ENCODE data around the gene PPAT. TPM values are rescaled to one million over a fixed set of nuclear protein-coding genes. Genes with fewer than 3 reads are reported as not detected.

PPAT gene
- total and polyA plus RNA-seq, 2 experiments from 2014 or later, result 8.0 to 8.5 TPM

DNA sequence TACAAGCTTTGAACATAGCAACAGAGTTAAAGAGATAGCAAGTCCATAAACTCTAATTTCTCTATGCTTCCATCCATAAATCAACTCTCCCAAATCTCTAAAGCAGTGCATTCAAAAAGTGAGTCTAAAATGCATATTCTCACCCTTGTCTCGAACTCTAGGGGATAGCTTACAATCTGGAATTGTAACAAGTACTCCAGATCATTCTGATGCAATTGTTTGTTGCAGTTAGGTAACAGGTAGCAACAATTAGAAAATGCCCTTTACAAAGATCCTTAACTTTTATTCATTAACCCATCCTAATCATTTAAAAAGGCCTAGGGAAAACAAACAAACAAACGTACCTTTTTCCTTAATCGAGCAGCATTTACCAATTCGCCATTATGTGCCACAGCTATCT lies 29.3 kb downstream of the PPAT start:
- H3K4me1 ChIP-seq (ENCODE audit: insufficient read depth), result peaks cover 18% of the 10 kb centered on the region
- H3K9me2 ChIP-seq (ENCODE audit: insufficient read depth), result no peaks in the 10 kb centered on the region
- in situ Hi-C loops (cut with MboI), result no loop called here
- no peak for TF ChIP-seq EZH2 (IDR thresholded peaks at IDR 0.05; ENCODE audit: insufficient read depth, poor library complexity, severe bottlenecking)
- TF ChIP-seq EZH2phosphoT487 (IDR thresholded peaks at IDR 0.05; ENCODE audit: insufficient read depth, low read depth), result no peak
- H3F3A ChIP-seq (ENCODE audit: insufficient read depth), result peaks cover 14% of the 10 kb centered on the region
- no peak for DNase-seq
- no peak overlapping the region for H3K9ac ChIP-seq
- no peak overlapping the region for H2AFZ ChIP-seq
- peaks cover 26% of the 10 kb centered on the region for H3K79me2 ChIP-seq (ENCODE audit: insufficient read depth)
- H3K4me3 ChIP-seq, result no peak overlapping the region
- no peak overlapping the region for H3K27ac ChIP-seq
- H3K27me3 ChIP-seq (replicated peaks; ENCODE audit: insufficient read depth), result no peaks in the 10 kb centered on the region
- no peaks in the 10 kb centered on the region for H3K9me3 ChIP-seq (ENCODE audit: low read depth)
- no peaks in the 10 kb centered on the region for H4K20me1 ChIP-seq (ENCODE audit: insufficient read depth)
- 94 to 97% methylated on average over 4 of the region's 4 CpGs for WGBS, 2 experiments (ENCODE audit: low coverage in 1 of 2, low lambda C conversion rate in 2 of 2, missing lambda C conversion rate in 2 of 2)
- H3K4me2 ChIP-seq (ENCODE audit: unreplicated experiment), result no peak overlapping the region
- H3K36me3 ChIP-seq (ENCODE audit: low read depth), result no peaks in the 10 kb centered on the region

- Histone ChIP-seq H3K79me2 (ENCODE audit: insufficient read depth) (peaks cover 22% of the 10 kb centered on the region), H4K20me1 (ENCODE audit: insufficient read depth) (no peaks in the 10 kb centered on the region), H3K4me3 (no peak overlapping the region), H3K4me2 (ENCODE audit: unreplicated experiment) (no peak overlapping the region), H2AFZ (no peak overlapping the region), H3K9ac (no peak overlapping the region), H3K9me2 (ENCODE audit: insufficient read depth) (no peaks in the 10 kb centered on the region), H3F3A (ENCODE audit: insufficient read depth) (peaks cover 13% of the 10 kb centered on the region), H3K27me3 (replicated peaks; ENCODE audit: insufficient read depth) (no peaks in the 10 kb centered on the region), H3K9me3 (ENCODE audit: low read depth) (no peaks in the 10 kb centered on the region), H3K27ac (no peak overlapping the region), H3K4me1 (ENCODE audit: insufficient read depth) (peaks cover 10% of the 10 kb centered on the region), H3K36me3 (ENCODE audit: low read depth) (peaks cover 3% of the 10 kb centered on the region; the same call in 1 of the 2 replicates)
- WGBS, 2 experiments (ENCODE audit: low coverage in 1 of 2, low lambda C conversion rate in 2 of 2, missing lambda C conversion rate in 2 of 2), result 100% methylated on average over 1 of the region's 1 CpG
- TF ChIP-seq EZH2 (IDR thresholded peaks at IDR 0.05; ENCODE audit: insufficient read depth, poor library complexity, severe bottlenecking), result no peak
- in situ Hi-C loops (cut with MboI), result no loop called here
- no peak for DNase-seq
Measured at GRCh38 chr4:56405016-56405415, 30.4 kb downstream of the PPAT start.

GRCh38 chr4:56400560-56400959 lies 34.9 kb downstream of the PPAT start:
- WGBS, 2 experiments (ENCODE audit: low coverage in 1 of 2, low lambda C conversion rate in 2 of 2, missing lambda C conversion rate in 2 of 2), result 74 to 82% methylated on average over 6 of the region's 6 CpGs
- peaks cover 3% of the 10 kb centered on the region; the same call in 1 of the 2 replicates for H3K36me3 ChIP-seq (ENCODE audit: low read depth)
- in situ Hi-C loops (cut with MboI), result no loop called here
- no peaks in the 10 kb centered on the region for H3K9me3 ChIP-seq (ENCODE audit: low read depth)
- no peak overlapping the region for H3K4me3 ChIP-seq
- H3F3A ChIP-seq (ENCODE audit: insufficient read depth), result no peaks in the 10 kb centered on the region
- no peak overlapping the region for H3K4me2 ChIP-seq (ENCODE audit: unreplicated experiment)
- peaks cover 4% of the 10 kb centered on the region; the same call in 1 of the 2 replicates for H3K79me2 ChIP-seq (ENCODE audit: insufficient read depth)
- TF ChIP-seq EZH2phosphoT487 (IDR thresholded peaks at IDR 0.05; ENCODE audit: insufficient read depth, low read depth), result no peak
- TF ChIP-seq EZH2 (IDR thresholded peaks at IDR 0.05; ENCODE audit: insufficient read depth, poor library complexity, severe bottlenecking), result no peak
- H2AFZ ChIP-seq, result no peak overlapping the region
- no peak overlapping the region for H3K27ac ChIP-seq
- no peaks in the 10 kb centered on the region for H3K27me3 ChIP-seq (replicated peaks; ENCODE audit: insufficient read depth)
- no peaks in the 10 kb centered on the region for H3K4me1 ChIP-seq (ENCODE audit: insufficient read depth)
- DNase-seq, result no peak
- H3K9me2 ChIP-seq (ENCODE audit: insufficient read depth), result no peaks in the 10 kb centered on the region
- no peaks in the 10 kb centered on the region for H4K20me1 ChIP-seq (ENCODE audit: insufficient read depth)
- H3K9ac ChIP-seq, result no peak overlapping the region

DNA sequence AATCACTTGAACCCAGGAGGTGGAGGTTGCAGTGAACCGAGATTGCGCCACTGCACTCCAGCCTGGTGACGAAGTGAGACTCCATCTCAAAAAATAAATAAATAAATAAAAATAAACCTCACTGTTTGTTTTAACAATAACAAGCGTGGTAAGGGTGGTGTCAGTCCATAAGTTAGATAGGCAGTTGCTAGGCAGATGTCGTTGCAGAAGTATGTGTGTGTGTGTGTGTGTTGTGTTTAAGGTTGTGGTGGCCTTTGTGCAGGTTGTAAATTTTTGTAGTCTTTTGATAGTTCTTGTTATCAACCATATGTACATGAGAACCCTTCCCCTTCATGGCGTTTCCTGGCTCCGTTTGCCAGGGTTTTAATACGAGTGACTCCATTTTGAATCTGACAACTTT lies 44.1 kb downstream of the PPAT start:
- DNase-seq, result no peak
- H2AFZ ChIP-seq, result no peak overlapping the region
- H3F3A ChIP-seq (ENCODE audit: insufficient read depth), result peaks cover 6% of the 10 kb centered on the region; the same call in 1 of the 2 replicates
- no peaks in the 10 kb centered on the region for H3K36me3 ChIP-seq (ENCODE audit: low read depth)
- H3K9ac ChIP-seq, result no peak overlapping the region
- in situ Hi-C loops (cut with MboI), result no loop called here
- H3K27ac ChIP-seq, result no peak overlapping the region
- H4K20me1 ChIP-seq (ENCODE audit: insufficient read depth), result no peaks in the 10 kb centered on the region
- H3K4me1 ChIP-seq (ENCODE audit: insufficient read depth), result peaks cover 10% of the 10 kb centered on the region
- no peak overlapping the region for H3K4me3 ChIP-seq
- WGBS, 2 experiments (ENCODE audit: low coverage in 1 of 2, low lambda C conversion rate in 2 of 2, missing lambda C conversion rate in 2 of 2), result 94 to 95% methylated on average over 8 of the region's 8 CpGs
- TF ChIP-seq EZH2 (IDR thresholded peaks at IDR 0.05; ENCODE audit: insufficient read depth, poor library complexity, severe bottlenecking) (no peak), EZH2phosphoT487 (IDR thresholded peaks at IDR 0.05; ENCODE audit: insufficient read depth, low read depth) (no peak)
- no peaks in the 10 kb centered on the region for H3K9me3 ChIP-seq (ENCODE audit: low read depth)
- H3K27me3 ChIP-seq (replicated peaks; ENCODE audit: insufficient read depth), result no peaks in the 10 kb centered on the region
- H3K4me2 ChIP-seq (ENCODE audit: unreplicated experiment), result no peak overlapping the region
- H3K79me2 ChIP-seq (ENCODE audit: insufficient read depth), result peaks cover 58% of the 10 kb centered on the region
- no peaks in the 10 kb centered on the region for H3K9me2 ChIP-seq (ENCODE audit: insufficient read depth)

DNA sequence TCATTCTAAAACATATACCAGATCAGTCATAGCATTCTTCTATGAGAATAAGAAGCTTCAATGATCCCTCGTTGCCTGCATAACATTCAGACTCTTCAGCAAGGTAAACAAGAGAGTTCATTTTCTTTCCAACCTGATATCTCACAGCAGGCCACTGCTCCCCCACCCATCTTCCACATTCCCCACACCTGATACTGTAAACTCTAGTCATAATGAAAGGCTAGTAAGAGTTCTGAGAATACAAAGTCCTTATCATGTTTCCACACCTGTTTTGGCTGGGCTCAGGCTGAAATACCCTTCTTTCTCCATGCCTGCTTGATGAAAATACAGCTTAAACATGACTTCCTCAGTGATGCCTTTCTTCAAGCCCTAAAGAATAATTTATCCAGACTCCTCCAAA lies 45.9 kb downstream of the PPAT start:
- no peak for TF ChIP-seq EZH2 (IDR thresholded peaks at IDR 0.05; ENCODE audit: insufficient read depth, poor library complexity, severe bottlenecking)
- TF ChIP-seq EZH2phosphoT487 (IDR thresholded peaks at IDR 0.05; ENCODE audit: insufficient read depth, low read depth), result no peak
- Histone ChIP-seq H3K9me3 (ENCODE audit: low read depth) (no peaks in the 10 kb centered on the region), H3K36me3 (ENCODE audit: low read depth) (no peaks in the 10 kb centered on the region), H3K9me2 (ENCODE audit: insufficient read depth) (no peaks in the 10 kb centered on the region), H3K9ac (0 out of 2 replicates have a peak overlapping the region, but pooled peaks have one; percentile 98), H3F3A (ENCODE audit: insufficient read depth) (peaks cover 13% of the 10 kb centered on the region; the same call in 1 of the 2 replicates), H4K20me1 (ENCODE audit: insufficient read depth) (no peaks in the 10 kb centered on the region), H3K27ac (no peak overlapping the region), H3K4me2 (ENCODE audit: unreplicated experiment) (no peak overlapping the region), H3K79me2 (ENCODE audit: insufficient read depth) (peaks cover 70% of the 10 kb centered on the region), H3K4me1 (ENCODE audit: insufficient read depth) (peaks cover 15% of the 10 kb centered on the region), H3K27me3 (replicated peaks; ENCODE audit: insufficient read depth) (no peaks in the 10 kb centered on the region), H3K4me3 (no peak overlapping the region), H2AFZ (no peak overlapping the region)
- no peak for DNase-seq
- in situ Hi-C loops (cut with MboI), result no loop called here
- 5 to 17% methylated on average over 1 of the region's 1 CpG for WGBS, 2 experiments (ENCODE audit: low coverage in 1 of 2, low lambda C conversion rate in 2 of 2, missing lambda C conversion rate in 2 of 2)

All from GM23248 (cell line).